Karpas-422 (cell line): ENCODE data around the gene OTOG. TPM values are rescaled to one million over a fixed set of nuclear protein-coding genes. Genes with fewer than 3 reads are reported as not detected.

ENCODE experiments used
- DNase-seq: peaks from one replicate; pipeline ENCODE4 v3.0.0-alpha.2; 2015
- H2AFZ ChIP-seq: fragments of 200-600 bp; sonication (generic); 2 replicates; pipeline ENCODE4 v1.6.1; 2014; ENCODE audit warnings: antibody characterized with exemption, low read length, mixed read lengths
- H3K27ac ChIP-seq: fragments of 200-600 bp; sonication (generic); 2 replicates; pipeline ENCODE4 v1.5.1; 2014; ENCODE audit warnings: mild to moderate bottlenecking, low read length, moderate library complexity
- H3K27me3 ChIP-seq: fragments of 200-600 bp; sonication (generic); 2 replicates; pipeline ENCODE4 v1.6.1; 2014; ENCODE audit warnings: low read length, mixed read lengths
- H3K36me3 ChIP-seq: fragments of 200-600 bp; sonication (generic); 2 replicates; pipeline ENCODE4 v1.6.1; 2014; ENCODE audit warnings: low read length, mixed read lengths; ENCODE audit not compliant: insufficient read depth
- H3K4me1 ChIP-seq: fragments of 200-600 bp; sonication (generic); 2 replicates; pipeline ENCODE4 v1.6.1; 2014; ENCODE audit warnings: mild to moderate bottlenecking, low read length, mixed read lengths
- H3K4me2 ChIP-seq: fragments of 200-600 bp; sonication (generic); 2 replicates; pipeline ENCODE4 v1.6.1; 2014; ENCODE audit warnings: low read length, low read depth, mild to moderate bottlenecking; ENCODE audit not compliant: poor library complexity, severe bottlenecking
- H3K4me3 ChIP-seq: fragments of 200-600 bp; sonication (generic); 2 replicates; pipeline ENCODE4 v1.5.1; 2014; ENCODE audit warnings: mild to moderate bottlenecking, antibody characterized with exemption, low read length, mixed read lengths
- H3K79me2 ChIP-seq: fragments of 200-600 bp; sonication (generic); 2 replicates; pipeline ENCODE4 v1.6.1; 2014; ENCODE audit warnings: mild to moderate bottlenecking, low read length, mixed read lengths
- H3K9ac ChIP-seq: fragments of 200-600 bp; sonication (generic); 2 replicates; pipeline ENCODE4 v1.6.0; 2014; ENCODE audit warnings: low read length
- H3K9me2 ChIP-seq: fragments of 200-600 bp; sonication (generic), shearing (Covaris generic); replicated peaks from 2 replicates; pipeline ENCODE4 v1.6.0; 2014; ENCODE audit warnings: mild to moderate bottlenecking, low read length, moderate library complexity; ENCODE audit not compliant: insufficient read depth
- H3K9me3 ChIP-seq: fragments of 300-700, 200-600 bp; sonication (generic); 2 replicates; pipeline ENCODE4 v1.6.1; 2014; ENCODE audit warnings: low read length, mixed read lengths
- H4K20me1 ChIP-seq: fragments of 200-600 bp; sonication (generic); 2 replicates; pipeline ENCODE4 v1.6.1; 2014; ENCODE audit warnings: mild to moderate bottlenecking, antibody characterized with exemption, low read length, low read depth; ENCODE audit not compliant: insufficient read depth
- total RNA-seq: library from RNA; depleted of rRNA; stranded (reverse); fragments of >200 nt; shearing (Covaris generic); gene quantifications from 2 replicates; pipeline ENCODE4 v1.2.3, GENCODE V29; 2014; ENCODE audit warnings: low replicate concordance

The OTOG gene
- total RNA-seq, 1 experiment from 2014 or later: not detected

DNA sequence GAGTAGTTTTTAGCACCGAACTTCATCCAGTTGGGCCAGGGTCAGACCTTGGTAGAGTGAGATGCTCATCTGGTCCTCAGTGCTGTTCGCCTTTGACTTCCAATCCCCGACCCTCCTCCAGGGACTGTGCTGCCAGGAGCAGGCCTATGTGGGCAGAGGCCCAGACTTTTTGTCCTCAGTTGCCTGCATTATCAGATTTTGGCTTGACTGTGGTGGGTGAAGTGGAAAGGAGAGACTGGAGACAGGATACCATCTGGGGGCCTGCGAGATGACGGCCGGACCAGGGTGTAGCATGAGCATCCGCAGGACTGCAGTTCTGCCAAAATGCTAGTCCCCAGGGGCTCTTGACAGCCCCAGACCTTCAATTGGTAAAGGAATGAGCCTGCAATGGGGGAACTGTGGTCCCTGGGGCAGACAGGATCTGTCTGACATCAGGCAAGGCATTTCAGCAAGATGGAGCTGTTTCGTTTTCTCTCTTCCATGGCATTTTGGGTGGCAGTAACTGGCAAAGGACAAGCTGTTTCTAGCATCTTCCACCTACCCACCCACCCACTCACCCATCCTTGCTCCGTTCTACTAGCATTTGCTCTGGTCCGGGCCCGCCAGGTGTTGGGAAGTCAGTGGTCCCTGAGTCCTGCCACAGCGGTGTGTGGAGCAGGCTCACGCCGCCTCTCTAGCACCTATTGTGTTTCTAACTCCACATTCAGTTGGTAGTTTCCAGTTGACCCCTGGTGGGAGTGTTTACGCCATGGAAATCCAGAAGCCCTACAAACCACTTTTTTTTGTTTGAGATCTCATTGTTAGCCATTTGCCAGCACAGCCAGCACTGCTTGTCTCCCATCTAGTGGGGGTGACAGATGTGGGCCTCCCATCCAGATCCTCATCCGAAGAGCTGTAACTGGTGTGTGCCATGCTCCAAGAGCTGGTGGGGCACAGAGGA is 53.5 kb downstream of the OTOG start:
- no peaks in the 10 kb centered on the region for H3K9me2 ChIP-seq
- no peak overlapping the region for H2AFZ ChIP-seq
- H3K9me3 ChIP-seq: no peaks in the 10 kb centered on the region
- H3K36me3 ChIP-seq: no peaks in the 10 kb centered on the region
- H3K27me3 ChIP-seq: no peaks in the 10 kb centered on the region
- H3K4me3 ChIP-seq: no peak overlapping the region
- no peaks in the 10 kb centered on the region for H3K4me1 ChIP-seq
- H4K20me1 ChIP-seq: no peaks in the 10 kb centered on the region
- H3K4me2 ChIP-seq: no peak overlapping the region
- no peak for DNase-seq
- no peaks in the 10 kb centered on the region for H3K79me2 ChIP-seq
- H3K9ac ChIP-seq: no peak overlapping the region
- H3K27ac ChIP-seq: no peak overlapping the region

DNA sequence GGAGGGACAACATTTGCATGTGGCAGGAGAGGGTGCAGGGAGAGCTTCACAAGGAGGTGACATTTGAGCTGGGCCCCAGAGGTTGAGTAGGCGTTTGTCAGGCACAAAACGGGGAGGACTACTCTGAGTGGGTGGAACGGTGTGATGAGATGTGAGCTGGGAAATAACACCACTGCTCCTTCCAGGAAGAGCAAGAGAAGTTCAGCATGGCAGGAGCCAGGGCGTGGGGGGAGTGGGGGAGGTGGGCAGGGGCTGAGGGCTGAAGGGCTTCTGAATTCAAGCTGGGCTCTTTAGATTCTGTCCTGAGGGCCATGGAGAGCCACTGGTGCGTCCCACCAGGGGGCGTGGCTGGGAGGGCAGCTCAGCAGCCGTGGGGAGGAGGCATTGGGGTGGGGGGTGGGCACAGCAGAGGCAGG is 54.2 kb downstream of the OTOG start:
- Histone ChIP-seq H3K27ac (no peak overlapping the region), H3K9ac (no peak overlapping the region), H3K27me3 (no peaks in the 10 kb centered on the region), H3K4me2 (no peak overlapping the region), H2AFZ (no peak overlapping the region), H3K9me2 (no peaks in the 10 kb centered on the region), H4K20me1 (no peaks in the 10 kb centered on the region), H3K36me3 (no peaks in the 10 kb centered on the region), H3K4me3 (no peak overlapping the region), H3K9me3 (no peaks in the 10 kb centered on the region), H3K79me2 (no peaks in the 10 kb centered on the region), H3K4me1 (no peaks in the 10 kb centered on the region)
- DNase-seq: peak; percentile 57

DNA sequence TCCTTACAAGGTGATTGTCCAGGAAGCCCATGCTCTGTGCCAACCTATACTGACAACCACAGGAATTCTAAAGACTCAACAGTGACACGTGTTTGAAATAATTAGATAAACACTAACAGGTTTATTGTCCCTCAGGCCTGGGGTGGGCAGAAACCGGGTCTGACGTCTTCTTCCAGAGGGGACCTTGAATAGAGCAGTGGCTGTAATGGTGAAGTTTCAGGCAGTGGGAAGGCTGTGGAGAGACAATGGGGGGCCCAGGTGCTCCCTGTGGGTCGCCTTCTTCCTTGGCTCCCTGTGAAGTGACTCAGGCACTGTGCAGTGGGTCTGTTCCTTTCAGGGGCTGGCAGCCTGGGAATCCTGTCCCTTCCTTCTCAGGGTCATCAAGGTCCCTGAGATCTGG is 54.6 kb downstream of the OTOG start:
- H3K9me2 ChIP-seq: no peaks in the 10 kb centered on the region
- no peaks in the 10 kb centered on the region for H3K4me1 ChIP-seq
- H3K27me3 ChIP-seq: no peaks in the 10 kb centered on the region
- no peak overlapping the region for H3K4me2 ChIP-seq
- H3K4me3 ChIP-seq: no peak overlapping the region
- H3K9me3 ChIP-seq: no peaks in the 10 kb centered on the region
- H4K20me1 ChIP-seq: no peaks in the 10 kb centered on the region
- H3K79me2 ChIP-seq: no peaks in the 10 kb centered on the region
- no peak overlapping the region for H3K27ac ChIP-seq
- DNase-seq: no peak
- no peak overlapping the region for H2AFZ ChIP-seq
- H3K9ac ChIP-seq: no peak overlapping the region
- H3K36me3 ChIP-seq: no peaks in the 10 kb centered on the region

DNA sequence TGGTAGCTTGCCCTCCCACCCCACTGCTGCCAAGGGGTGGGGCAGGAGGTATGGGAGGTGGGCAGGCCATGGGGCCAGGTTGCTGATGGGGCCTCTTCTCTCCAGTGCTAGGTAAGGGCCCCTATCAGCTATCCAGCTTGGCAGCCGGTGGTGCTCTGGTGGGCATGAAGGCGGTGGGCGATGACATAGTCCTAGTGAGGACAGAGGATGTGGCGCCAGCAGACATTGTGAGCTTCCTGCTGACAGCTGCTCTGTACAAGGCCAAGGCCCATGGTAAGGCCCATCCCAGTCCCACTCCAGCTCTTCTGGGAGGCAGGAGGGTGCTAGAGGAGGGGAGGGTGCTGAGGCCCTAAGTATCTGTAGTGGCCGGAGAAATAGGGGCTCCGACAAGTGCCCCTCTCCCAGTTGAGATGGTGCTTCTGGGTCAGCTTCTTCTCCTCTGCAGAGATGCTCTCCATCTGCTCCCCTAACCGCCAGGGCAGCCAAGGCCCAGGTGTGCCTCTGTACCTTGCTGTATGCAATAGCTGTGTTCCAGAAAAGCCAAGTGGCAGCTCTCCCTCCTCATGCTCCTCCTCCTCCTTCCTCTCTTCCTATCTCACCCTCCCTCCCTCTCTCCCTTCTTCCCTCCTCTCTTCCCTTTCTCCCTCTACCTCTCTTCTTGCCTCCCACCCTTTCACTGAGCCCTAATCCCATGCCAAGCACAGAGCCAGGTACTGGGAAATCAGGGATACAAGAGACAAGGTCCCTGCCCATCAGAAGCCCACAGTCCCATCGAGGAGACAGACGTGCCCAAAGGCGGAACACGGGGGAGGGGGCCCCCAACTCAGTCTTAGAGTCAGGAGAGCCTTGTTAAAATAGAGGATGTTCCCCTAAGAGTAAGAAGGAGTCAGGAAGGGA is 55.3 kb downstream of the OTOG start:
- Histone ChIP-seq H3K79me2 (no peaks in the 10 kb centered on the region), H3K4me2 (no peak overlapping the region), H3K36me3 (no peaks in the 10 kb centered on the region), H3K27ac (no peak overlapping the region), H3K27me3 (no peaks in the 10 kb centered on the region), H4K20me1 (no peaks in the 10 kb centered on the region), H2AFZ (no peak overlapping the region), H3K4me1 (no peaks in the 10 kb centered on the region), H3K9me2 (no peaks in the 10 kb centered on the region), H3K9me3 (no peaks in the 10 kb centered on the region), H3K9ac (no peak overlapping the region), H3K4me3 (no peak overlapping the region)
- no peak for DNase-seq

DNA sequence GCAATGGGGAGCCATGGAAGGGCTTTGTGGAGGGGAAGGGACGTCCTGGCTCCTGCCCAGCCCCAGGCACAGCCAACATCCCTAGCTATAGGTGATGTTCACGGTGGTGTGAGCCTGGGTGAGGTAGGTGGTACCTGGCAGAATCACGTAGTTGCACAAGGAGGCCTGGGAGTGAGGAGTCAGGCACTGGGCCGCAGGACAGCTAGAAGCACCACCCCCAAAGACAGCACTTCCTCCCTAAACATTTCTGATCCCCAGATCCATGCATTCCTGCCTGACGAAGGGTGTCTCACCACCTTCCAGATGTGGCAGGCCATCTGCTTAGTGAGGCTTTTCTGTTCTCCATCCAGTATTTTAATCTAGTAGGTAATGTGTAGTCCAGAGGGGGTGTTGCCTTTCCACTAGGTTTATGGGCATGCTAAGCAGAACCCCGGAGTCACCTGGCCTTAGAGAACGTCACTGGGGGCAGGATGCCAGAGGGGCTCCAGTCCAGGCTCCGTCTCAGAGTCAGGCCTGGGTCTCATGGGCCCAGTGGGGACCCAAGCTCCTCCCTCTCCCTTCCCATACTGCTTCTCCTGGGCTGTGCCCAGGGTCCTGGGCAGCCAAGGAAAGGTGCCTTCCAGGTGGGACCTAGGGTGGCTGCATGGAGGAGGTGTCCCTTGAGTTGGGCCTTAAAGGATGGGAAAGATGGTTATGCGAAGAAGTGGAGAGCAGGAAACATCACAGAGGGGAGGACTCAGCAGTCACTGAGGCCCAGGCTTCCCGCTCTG is 56.2 kb downstream of the OTOG start:
- H3K9me2 ChIP-seq: no peaks in the 10 kb centered on the region
- no peaks in the 10 kb centered on the region for H3K4me1 ChIP-seq
- no peak overlapping the region for H3K27ac ChIP-seq
- no peaks in the 10 kb centered on the region for H3K36me3 ChIP-seq
- H2AFZ ChIP-seq: no peak overlapping the region
- no peaks in the 10 kb centered on the region for H3K79me2 ChIP-seq
- no peak for DNase-seq
- H3K9me3 ChIP-seq: no peaks in the 10 kb centered on the region
- H3K9ac ChIP-seq: no peak overlapping the region
- H3K27me3 ChIP-seq: no peaks in the 10 kb centered on the region
- no peak overlapping the region for H3K4me3 ChIP-seq
- no peaks in the 10 kb centered on the region for H4K20me1 ChIP-seq
- no peak overlapping the region for H3K4me2 ChIP-seq

DNA sequence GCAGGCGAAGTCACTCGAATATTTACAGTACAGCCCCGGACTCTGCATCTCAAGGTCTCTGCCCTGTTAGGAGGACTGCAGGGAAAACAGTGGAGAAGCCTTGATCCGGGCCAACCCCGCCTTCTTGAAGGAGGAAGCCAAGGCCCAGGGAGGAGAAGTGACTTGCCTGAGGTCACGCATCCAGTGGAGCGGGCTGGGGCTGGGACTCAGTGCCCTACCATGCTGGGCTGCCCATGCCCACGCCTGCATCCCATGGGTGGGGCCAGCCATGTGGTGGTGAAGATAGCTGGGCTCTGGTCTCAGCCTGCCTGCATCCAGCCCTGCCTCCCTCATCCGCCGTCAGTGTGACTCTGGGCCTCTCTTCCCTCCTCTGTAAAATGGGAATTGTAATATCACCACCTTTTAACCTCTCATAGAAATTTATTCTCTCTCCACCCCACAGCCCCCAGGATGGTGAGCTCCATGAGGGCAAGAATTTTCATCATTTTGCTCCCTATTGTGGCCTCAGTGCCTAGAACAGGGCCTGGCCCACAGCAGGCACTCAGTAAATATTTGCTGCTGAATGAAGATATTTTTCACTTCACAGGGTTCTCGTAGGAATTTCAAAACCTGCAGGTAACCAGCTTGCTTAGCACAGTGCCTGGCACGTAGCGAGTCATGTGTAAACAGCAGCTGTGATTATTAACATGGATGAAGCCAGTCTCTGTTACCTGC is 57.3 kb downstream of the OTOG start:
- no peak overlapping the region for H3K4me2 ChIP-seq
- H3K9me2 ChIP-seq: no peaks in the 10 kb centered on the region
- no peaks in the 10 kb centered on the region for H3K27me3 ChIP-seq
- no peak for DNase-seq
- no peaks in the 10 kb centered on the region for H3K36me3 ChIP-seq
- no peaks in the 10 kb centered on the region for H3K79me2 ChIP-seq
- H3K9me3 ChIP-seq: no peaks in the 10 kb centered on the region
- no peak overlapping the region for H3K27ac ChIP-seq
- H3K9ac ChIP-seq: no peak overlapping the region
- no peaks in the 10 kb centered on the region for H3K4me1 ChIP-seq
- no peaks in the 10 kb centered on the region for H4K20me1 ChIP-seq
- no peak overlapping the region for H3K4me3 ChIP-seq
- no peak overlapping the region for H2AFZ ChIP-seq

DNA sequence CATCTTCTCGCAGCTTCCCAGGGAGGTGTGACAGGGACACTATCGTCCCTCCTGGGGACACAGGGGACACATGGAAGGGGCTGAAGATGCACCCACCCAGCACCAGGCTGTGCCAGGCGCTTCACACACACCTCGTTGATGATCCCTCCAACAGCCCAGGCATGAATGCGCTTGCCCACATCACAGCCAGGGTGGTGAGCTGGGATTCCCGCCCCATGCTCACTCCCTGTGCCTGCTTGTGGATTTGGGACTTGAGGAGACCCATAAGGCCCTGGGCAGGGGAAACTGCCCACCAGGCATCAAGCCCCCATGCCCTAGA is 57.8 kb downstream of the OTOG start:
- H3K27ac ChIP-seq: no peak overlapping the region
- H3K4me3 ChIP-seq: no peak overlapping the region
- H4K20me1 ChIP-seq: no peaks in the 10 kb centered on the region
- H3K4me1 ChIP-seq: no peaks in the 10 kb centered on the region
- no peaks in the 10 kb centered on the region for H3K27me3 ChIP-seq
- DNase-seq: no peak
- H3K4me2 ChIP-seq: no peak overlapping the region
- no peak overlapping the region for H3K9ac ChIP-seq
- H3K79me2 ChIP-seq: no peaks in the 10 kb centered on the region
- no peaks in the 10 kb centered on the region for H3K9me2 ChIP-seq
- no peaks in the 10 kb centered on the region for H3K36me3 ChIP-seq
- H3K9me3 ChIP-seq: no peaks in the 10 kb centered on the region
- H2AFZ ChIP-seq: no peak overlapping the region
